Ovary (tissue), 3 donors: ENCODE results near the gene ABCA1.

ENCODE experiments used
- CTCF ChIP-seq, 3 donors: fragments of 450-650 bp in 2 of 3; fragments of 200-600 bp in 1 of 3; IDR thresholded peaks; one replicate each; pipeline versions ENCODE4 v1.5.1 to v1.8.0; 2016 to 2022; ENCODE audit warnings: antibody characterized with exemption in 3 of 3, mild to moderate bottlenecking in 1 of 3
- EP300 ChIP-seq: sonication (generic); formaldehyde crosslinking; IDR thresholded peaks from one replicate; pipeline ENCODE4 v1.6.1; 2017; ENCODE audit warnings: antibody characterized with exemption
- donor health status: DM: no; HTN: no; CAD: no.

- TF ChIP-seq CTCF (IDR thresholded peaks at IDR 0.05) = no peak
- TF ChIP-seq EP300 = no peak
Measured at GRCh38 chr9:104772714-104773510, 155.0 kb downstream of the ABCA1 start.
